ENCODE data around the gene KCTD16. TPM values are rescaled to one million over a fixed set of nuclear protein-coding genes. Genes with fewer than 3 reads are reported as not detected.

KCTD16 gene
- 0.03 TPM for total RNA-seq
- long read RNA-seq, result 0 reads

DNA sequence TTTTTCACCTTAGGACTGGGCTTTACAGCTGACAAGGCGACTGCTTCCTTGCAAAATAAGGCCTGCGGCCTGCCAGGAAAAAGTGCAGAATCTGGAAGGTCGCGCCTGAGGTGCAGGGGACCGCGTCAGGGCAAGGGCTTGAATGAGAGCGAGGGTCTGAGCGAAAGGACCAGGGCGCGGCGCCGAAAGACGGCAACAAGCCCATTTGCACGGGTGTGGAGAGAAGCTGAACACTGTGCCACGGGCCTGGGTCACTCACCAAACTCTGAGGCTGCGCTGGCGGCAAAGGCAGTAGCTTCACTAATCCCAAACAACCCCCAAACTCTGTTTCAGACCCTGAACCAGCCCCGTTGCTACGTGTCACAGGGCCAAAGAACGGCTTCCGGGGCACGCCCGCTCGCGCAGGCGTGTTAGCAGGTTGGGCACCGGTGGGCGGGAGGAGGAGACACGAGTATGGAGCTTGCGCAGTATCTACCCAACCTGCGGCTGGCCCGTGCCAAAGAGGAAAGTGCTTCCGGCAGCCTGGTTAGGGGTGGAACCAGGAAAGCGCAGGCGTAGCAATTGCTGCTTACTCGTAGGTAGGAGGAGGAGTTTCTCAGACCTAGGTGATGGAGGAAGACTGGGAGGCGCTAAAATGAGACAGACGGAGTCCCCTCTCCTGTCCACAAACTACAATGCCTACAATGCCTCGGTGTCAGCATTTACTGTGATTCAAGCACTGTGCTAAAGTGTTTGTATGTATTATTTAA is at the start of gene KCTD16, which contains the start of gene YIPF5:
Gene KCTD16 (plus strand): TSS at position 598 of the 749 bp plus-strand sequence.
Gene YIPF5 (minus strand): TSS at position 384 of the 749 bp plus-strand sequence. CDS start 704 bp downstream, outside the sequence.
- intact Hi-C loops (cut with DNase I), result no loop called here
- peak; percentile 100 for ATAC-seq

DNA sequence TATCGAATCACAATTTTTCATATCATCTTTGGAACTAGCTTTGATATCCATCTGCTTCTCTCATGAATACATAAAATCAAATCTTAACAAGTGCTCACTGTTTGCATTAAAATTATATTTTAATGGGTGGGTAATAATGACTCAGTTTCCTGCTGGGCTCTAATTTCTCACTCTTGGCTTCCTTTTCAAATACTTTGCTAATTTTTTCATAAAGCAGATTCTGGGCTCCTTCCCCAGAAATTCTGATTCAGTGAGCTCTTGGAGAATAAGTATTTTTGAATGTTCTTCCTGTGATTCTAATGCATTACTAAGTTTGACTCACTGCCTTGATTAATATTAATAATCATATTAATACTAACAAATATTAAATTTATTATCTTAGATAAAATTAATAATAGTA is 49.1 kb upstream of the KCTD16 start:
- no peak for ATAC-seq
- intact Hi-C loops (cut with DNase I), result no loop called here

More for the DNA sequence above, at the start of gene KCTD16, which contains the start of gene YIPF5:
- peak; percentile 96 for DNase-seq (ENCODE audit: missing footprints)

DNA sequence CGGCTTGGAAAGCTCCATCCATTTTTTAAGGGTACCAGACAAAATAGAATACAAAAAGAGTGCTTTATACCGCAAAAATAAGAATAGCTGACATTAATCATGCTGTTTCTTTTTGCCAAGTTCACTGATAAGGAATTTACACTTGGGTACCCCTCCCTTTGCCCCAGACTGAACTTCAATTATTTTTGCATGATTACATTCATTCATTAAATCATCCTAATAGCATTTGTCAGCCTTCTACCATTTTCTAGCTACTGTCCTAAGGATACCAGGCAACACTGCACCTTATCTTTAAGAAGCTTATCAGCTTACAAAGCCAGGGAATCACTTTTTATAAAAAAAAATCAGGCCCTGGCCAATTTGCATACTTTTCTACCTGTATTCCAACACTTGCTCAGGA is 48.6 kb upstream of the KCTD16 start:
- DNase-seq (ENCODE audit: missing footprints), result no peak
- no peak for ATAC-seq
- intact Hi-C loops (cut with DNase I), result no loop called here

More for the DNA sequence above, 49.1 kb upstream of the KCTD16 start:
- DNase-seq (ENCODE audit: missing footprints), result no peak

DNA sequence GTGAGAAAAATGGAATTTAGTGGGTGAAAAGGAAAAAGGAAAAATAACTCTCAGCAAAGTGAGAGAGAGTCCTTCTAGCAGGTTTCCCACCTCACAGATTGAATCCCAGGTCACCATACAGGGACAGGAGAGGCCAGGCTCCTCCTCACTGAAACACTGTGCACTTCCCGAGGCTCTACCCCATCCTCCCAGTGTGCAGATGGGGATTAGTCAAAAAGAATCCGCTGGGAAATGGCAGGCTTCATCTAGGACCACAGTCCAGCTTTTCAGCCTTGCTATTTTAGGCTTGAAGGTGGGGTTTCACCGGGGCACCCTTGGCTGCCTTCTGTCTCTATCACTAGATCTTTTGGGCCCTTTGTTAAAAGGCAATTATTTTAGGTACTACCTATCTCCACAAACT is 48.0 kb upstream of the KCTD16 start:
- intact Hi-C loops (cut with DNase I), result no loop called here
- no peak for ATAC-seq
- no peak for DNase-seq (ENCODE audit: missing footprints)

DNA sequence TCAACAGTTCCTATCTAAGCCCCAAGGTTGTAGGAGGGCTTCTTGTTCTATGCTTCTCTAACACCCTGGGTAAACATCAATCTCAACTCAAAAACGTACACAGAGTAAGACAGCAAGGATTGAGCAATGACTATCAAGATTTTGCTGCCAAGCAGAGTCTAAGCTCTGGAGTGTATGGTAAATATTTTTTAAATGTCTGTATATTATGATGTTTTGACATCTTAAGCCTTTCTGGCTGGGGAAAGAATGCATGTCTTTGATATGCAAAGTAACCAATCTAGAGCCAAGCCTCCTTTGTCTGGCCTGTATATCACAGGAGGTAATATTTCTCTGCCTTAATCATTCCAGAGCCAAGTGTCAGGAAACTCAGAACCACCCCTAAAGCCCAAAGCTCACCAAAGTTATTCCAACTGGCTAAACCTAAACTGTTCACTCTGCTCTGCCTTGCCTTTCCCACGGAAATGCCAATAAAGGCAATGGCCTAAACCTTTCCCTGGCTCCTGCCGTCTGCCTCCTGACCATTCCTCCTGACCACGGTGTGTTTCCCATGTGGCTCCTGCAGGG is 45.4 kb upstream of the KCTD16 start:
- DNase-seq (ENCODE audit: missing footprints), result no peak
- intact Hi-C loops (cut with DNase I), result no loop called here
- ATAC-seq, result no peak

DNA sequence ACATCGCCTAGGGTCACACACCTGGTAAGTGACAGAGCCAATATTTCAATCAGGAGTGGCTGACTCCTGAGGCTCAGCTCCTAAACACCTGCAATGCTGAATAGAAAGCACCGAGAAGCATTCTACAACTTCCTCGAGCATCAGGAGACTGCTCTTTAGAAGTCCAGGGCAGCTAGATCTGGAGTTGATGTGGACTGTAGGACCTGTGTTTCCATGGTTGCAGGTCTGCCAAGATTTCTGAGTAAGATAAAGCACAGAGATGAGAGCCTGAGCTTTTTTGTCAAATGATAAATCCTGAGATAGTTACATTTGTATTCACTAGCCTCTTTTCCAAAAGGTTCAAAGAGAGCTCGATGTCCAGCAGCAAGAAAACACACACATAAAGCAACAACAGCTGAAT is 44.0 kb upstream of the KCTD16 start:
- ATAC-seq (no peak), DNase-seq (ENCODE audit: missing footprints) (no peak)
- intact Hi-C loops (cut with DNase I), result no loop called here

DNA sequence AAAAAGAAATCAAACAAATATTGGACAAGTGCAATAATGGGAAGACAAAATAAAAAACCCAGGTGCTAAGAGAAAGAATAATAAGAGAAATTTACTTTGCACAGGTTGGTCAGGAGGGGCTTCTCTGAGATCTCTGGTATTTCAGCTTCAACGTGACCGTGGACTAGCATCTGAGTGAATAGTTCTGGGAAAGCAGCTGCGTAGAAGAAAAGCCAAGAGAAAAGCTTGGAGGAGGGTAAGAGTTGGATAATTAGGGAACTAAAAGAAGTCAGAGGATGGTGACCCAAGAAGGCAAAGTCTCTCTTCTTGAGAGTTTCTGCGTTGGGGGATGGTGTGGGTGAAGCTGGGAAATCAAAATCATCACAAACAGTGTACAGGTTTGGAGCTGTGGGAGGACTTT is 41.8 kb upstream of the KCTD16 start:
- intact Hi-C loops (cut with DNase I), result no loop called here
- ATAC-seq, result no peak
- DNase-seq (ENCODE audit: missing footprints), result no peak

DNA sequence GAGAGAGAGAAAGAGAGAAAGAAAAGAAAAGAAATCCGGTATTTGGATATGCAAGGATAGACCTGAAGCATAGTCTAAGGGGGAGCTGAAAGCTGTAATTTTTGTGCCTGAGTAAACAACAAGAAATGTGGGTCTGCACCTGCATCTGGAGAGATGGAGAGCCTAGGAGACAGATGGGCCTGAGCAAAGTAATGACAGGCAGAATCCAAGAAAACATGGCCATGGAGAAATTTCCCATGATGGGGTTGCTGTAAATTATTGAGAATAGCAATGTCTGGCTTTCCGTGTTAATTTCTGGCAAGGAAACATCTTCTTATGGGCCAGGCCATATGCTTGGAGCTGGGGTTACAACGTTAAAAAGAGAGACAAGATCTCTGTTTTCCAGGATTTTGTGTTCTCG is 40.4 kb upstream of the KCTD16 start:
- no peak for DNase-seq (ENCODE audit: missing footprints)
- no peak for ATAC-seq
- intact Hi-C loops (cut with DNase I), result no loop called here

DNA sequence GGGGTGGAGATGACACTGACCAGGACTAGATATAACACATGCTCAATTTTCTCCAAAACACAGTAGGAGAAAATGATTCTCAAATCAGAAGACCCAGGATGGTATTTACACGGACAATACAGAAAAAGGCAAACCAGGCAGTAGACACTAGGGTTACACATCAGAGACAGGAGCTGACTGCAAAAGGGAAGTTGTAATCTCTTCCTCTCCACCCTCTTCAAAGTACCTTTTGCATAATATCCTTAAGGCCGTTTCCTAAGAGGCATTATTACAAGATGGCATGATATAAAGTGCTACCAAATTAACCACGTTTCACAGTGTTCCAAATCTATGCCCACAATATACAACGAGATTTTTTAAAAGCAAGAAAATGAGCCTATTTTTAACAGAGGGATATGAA is 39.4 kb upstream of the KCTD16 start:
- intact Hi-C loops (cut with DNase I), result no loop called here
- no peak for DNase-seq (ENCODE audit: missing footprints)
- ATAC-seq, result no peak

DNA sequence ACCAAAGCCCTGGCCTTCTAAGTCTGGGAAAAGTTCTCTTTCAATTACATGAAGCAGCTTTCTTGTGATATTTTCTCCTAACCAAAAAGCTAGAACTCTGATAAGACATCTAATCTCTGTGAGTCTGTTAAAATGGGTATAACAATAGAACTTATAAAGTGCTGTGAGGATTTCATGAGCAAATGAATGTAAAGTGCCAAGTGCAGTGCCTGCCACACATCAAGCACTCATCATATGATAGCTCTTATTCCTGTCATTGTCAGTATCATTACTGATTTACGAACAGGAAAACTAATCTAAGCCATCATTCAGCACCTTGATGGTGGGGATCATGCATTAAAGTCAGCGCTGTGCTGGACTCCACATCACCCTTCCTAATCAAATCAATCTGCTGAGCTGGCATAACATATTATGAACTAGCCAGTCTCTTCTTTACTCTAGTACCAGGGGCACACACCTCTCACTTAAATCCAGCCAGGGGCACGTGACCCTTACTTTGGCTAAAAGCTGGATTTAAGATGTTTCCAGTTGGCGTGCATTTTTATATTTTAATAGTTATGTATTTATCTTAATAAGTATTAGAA is 37.5 kb upstream of the KCTD16 start:
- intact Hi-C loops (cut with DNase I), result no loop called here
- DNase-seq (ENCODE audit: missing footprints), result no peak
- no peak for ATAC-seq

DNA sequence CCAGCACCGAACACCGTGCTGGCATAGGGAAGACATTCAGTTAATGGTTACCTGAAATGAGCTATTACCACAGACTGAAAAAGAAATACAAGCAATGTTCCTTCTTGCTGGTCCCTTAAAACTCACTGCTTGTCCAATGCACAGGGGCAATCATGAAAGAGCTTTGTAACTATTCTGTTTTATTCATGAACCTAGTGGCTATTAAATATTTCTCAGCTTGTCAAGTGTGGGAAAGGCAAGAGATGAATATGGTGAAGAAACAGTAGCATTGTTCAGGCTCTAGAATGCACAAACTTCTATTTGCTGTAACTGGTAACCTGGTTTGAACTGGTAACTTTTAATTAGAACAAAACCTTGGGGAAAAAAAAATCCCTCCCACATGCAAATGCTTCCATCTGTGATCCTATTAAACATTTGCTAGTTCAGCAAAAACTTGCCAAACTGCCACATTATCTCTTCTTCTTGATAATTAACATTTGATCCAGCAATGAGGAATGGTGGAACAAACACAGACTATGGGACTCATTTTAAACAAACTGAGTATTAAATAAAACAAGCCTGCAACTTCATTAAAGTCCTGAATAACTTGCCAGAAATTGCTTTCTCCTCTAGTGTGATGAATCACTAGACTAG is 36.4 kb upstream of the KCTD16 start:
- ATAC-seq, result no peak
- no peak for DNase-seq (ENCODE audit: missing footprints)
- intact Hi-C loops (cut with DNase I), result no loop called here

DNA sequence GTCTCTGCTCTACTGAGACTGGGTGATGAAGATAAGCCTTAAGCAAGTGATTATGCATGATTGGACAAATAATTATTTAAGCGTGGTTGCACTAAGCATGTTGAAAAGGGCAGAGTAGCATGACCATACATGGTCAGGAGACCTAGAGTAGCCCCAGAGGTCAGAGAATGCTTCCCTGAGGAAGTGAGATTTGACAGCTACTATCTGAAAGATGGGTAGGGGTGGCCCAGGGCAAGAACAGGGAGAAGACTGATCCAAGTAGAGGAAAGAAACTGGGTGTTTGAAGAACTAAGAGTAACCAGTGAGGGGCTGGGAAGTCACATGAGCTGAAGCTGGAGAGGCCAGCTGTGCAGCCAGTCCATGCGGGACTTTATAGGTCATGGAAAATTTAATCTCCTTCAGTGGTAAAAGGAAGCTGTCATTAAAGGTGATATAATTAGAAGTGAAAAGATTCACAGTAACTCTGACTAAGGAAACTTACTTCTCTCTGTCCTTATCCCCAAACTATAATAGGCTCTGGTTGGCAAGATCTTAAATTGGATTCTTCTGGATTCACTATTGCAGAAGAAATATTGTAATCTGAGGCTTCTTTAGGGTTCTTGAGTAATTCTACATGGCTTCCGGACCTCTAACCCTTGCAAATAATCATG is 35.4 kb upstream of the KCTD16 start:
- DNase-seq (ENCODE audit: missing footprints) (no peak), ATAC-seq (no peak)
- intact Hi-C loops (cut with DNase I), result no loop called here

DNA sequence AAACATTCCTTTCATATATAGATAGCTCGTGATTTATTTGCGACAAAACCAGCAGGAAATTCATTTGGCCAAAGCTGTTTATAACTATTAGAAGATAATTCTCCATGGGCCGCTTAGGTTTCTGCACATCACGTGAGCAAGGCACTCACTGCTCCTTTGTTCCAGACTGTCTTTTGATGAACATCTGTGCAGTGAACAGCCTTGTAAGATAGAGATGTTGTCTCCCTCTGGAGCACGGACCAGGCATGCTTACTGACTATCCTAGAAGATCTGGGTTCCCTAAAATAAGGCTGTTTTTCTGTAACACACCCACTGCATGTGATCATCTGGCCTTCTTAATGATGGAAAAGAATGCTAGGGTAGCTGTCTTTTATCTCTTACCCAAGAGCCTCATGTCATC is 31.1 kb upstream of the KCTD16 start:
- DNase-seq (ENCODE audit: missing footprints) (no peak), ATAC-seq (peak; percentile 53)
- intact Hi-C loops (cut with DNase I), result no loop called here

DNA sequence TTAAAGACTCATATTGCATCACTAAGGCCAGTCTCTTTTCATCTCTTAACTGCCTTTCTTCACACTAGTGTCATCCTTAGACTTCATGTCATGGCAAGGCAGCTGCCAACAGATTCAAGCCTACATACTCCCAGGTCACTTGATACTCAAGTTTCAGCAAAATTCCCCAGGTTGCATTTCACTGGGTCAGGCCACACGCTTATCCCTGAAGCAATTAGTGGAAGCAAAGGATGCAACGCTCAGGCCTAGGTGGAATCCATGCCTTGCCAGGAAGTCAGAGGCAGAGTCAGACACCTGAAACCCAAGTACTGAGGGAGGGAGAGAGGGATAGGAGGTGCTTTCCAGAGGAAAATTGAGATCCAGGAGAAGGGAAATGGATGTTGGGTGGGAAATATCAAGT is 29.1 kb upstream of the KCTD16 start:
- intact Hi-C loops (cut with DNase I), result no loop called here
- DNase-seq (ENCODE audit: missing footprints) (no peak), ATAC-seq (no peak)

DNA sequence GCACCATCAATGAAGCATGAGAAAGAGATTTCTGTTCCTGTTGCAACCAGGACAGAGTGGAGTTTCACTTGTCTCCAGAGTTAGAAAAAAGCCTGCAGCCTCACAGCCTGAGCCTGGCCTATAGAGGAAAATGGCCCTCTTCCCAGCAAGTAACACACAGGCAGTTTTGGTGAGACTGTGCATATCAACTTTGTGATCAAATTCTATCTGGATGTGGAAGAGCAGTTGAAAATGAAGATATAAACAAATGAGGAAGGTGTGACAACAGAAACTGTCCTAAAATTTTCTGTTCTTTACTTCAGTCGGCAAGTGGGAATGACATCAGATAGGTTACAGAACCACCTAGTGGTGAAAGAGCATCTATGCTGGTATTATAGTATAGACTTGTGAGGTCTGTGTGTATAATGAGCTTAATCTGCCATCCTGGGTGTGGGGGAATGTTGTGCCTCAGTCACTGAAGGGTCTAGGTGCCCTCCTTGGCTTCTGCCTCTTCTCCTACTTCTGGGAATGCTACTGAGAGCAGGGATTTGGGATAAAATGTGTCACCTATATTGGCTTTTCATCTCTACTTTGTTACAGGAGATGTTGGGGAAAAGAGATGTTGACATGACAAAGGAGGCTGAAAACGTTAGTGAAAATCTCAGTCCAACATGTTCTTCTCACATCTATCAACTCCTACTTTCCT is 28.4 kb upstream of the KCTD16 start:
- intact Hi-C loops (cut with DNase I), result no loop called here
- ATAC-seq (peak; percentile 44), DNase-seq (ENCODE audit: missing footprints) (no peak)

DNA sequence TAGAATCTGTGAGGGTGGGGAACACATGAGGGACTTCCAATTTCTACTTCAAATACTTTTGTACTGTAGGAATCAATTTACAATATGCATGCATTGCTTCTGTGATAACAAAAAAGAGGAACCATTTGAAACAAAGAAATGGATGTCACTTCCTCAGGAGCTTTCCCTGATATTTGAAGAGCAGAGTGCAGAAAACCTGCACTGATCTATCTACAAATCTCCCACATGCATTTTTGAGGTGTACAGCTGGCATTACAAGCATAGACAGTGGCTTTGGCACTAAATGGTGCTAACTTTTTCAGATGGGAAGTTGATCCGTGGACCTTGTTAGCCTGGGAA is 27.9 kb upstream of the KCTD16 start:
- DNase-seq (ENCODE audit: missing footprints), result no peak
- intact Hi-C loops (cut with DNase I), result no loop called here
- no peak for ATAC-seq

DNA sequence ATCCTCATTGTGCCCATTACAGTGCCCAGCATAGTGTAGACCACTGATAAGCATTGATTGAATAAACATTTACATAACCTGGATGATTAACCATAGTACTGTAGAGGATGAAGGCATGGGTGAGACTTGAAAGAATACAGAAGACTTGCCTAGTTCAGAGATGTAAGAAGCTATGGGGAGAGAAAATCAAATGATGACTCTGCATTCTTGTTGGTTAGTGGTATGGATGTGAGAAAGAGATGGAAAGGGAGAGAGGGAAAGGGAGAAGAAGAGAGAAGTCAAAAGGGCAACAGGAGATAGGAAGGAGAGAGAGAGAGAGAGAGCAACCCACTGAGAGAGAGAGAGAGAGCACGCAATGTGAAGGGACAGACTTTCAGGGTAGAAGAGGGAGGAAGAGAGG is 27.0 kb upstream of the KCTD16 start:
- intact Hi-C loops (cut with DNase I), result no loop called here
- DNase-seq (ENCODE audit: missing footprints) (no peak), ATAC-seq (no peak)

DNA sequence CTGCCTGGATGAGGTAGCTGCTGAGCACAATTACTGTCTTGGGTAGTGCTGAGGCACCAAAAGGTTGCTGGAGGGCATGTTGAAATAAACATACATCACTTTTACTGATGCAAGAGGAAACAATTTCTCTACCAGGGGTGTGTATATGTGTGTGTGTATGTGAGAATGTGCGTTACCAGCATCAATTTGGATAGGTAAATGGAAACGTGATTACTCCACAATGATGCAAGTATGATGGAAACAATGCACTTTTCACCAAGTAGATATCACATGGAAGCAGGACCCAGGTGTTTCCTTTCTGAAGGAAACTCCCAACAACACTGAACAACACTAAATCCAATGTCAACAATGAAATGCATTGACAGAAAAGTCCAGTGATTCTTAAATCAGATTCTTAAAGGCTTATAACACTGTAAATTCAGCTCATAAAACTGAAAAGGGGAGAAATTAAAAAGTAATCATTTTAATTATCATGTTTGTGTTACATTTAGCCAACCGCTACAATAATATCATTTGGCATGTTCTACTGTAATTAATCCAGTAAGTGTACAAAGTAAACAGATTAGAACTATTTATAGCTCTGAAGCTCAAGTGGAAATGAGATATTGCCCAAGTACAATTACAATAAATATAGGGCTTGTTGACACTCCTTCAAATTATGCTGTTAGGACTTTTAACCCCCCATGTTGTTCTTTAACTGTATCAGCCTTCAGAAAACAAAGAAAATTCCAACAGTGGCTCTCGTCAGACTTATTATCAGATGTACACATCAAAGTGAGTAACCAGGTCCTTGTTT is 25.5 kb upstream of the KCTD16 start:
- no peak for DNase-seq (ENCODE audit: missing footprints)
- intact Hi-C loops (cut with DNase I), result no loop called here
- no peak for ATAC-seq

Measured in Right ventricle myocardium inferior (tissue), 1 donor.